ENCODE results near the gene LRRC46. TPM values are rescaled to one million over a fixed set of nuclear protein-coding genes. Genes with fewer than 3 reads are reported as not detected.

LRRC46 gene
- total and polyA plus RNA-seq, 2 of the 4 experiments (the other 2 are of a cell fraction): 0.77 TPM; not detected in 1

- no peak for TF ChIP-seq BHLHE40 (IDR thresholded peaks at IDR 0.05; ENCODE audit: low read depth, low read length)
These were observed 16.1 kb downstream of the LRRC46 start (continued) for GRCh38 chr17:47847341-47848197.

- Histone ChIP-seq H3K9me3 (ENCODE audit: control insufficient read depth, insufficient read depth, low read length) (no peaks in the 10 kb centered on the region), H3K9me1 (ENCODE audit: insufficient read depth, low read length) (no peaks in the 10 kb centered on the region), H3K27ac (ENCODE audit: insufficient read depth, low read length) (no peak overlapping the region), H2BK15ac (ENCODE audit: low read depth, low read length) (no peak overlapping the region), H2BK5ac (ENCODE audit: low read depth, low read length, poor library complexity, severe bottlenecking) (no peak overlapping the region), H2AFZ (replicated peaks; ENCODE audit: low read length, poor library complexity) (no peak overlapping the region), H2AK5ac (ENCODE audit: low read depth, low read length) (no peak overlapping the region), H3K14ac (replicated peaks; ENCODE audit: low read depth, low read length) (no peak overlapping the region), H3K4me3 (ENCODE audit: insufficient read depth, low read depth, low read length) (no peak overlapping the region), H3K27me3 (ENCODE audit: control insufficient read depth, insufficient read depth, low read length) (peaks cover 74% of the 10 kb centered on the region), H3K4me1 (ENCODE audit: control insufficient read depth, insufficient read depth, low read length) (no peaks in the 10 kb centered on the region), H4K5ac (ENCODE audit: low read depth, low read length) (no peak overlapping the region), H3K9ac (ENCODE audit: low read depth, low read length) (no peak overlapping the region), H4K20me1 (ENCODE audit: insufficient read depth, low read length) (no peaks in the 10 kb centered on the region), H3K18ac (ENCODE audit: low read depth, low read length) (no peak overlapping the region), H3K4ac (ENCODE audit: low read depth, low read length) (no peak overlapping the region), H3K23ac (ENCODE audit: low read depth, low read length) (no peak overlapping the region), H3K79me1 (ENCODE audit: low read depth in 1 of 2, low read length in 2 of 2) (no peaks in the 10 kb centered on the region), H2BK20ac (ENCODE audit: low read depth, low read length) (no peak overlapping the region), H2BK120ac (ENCODE audit: low read depth, low read length) (no peak overlapping the region), H3K4me2 (ENCODE audit: low read depth, low read length) (no peak overlapping the region), H4K91ac (ENCODE audit: insufficient read depth, low read depth, low read length) (no peak overlapping the region), H2AK9ac (replicated peaks; ENCODE audit: low read depth, low read length, poor library complexity) (no peak overlapping the region), H4K8ac (ENCODE audit: low read depth in 2 of 2, low read length in 2 of 2) (no peak overlapping the region), H3K56ac (ENCODE audit: extremely low read depth, insufficient read depth, low read length) (no peak overlapping the region), H3K36me3 (ENCODE audit: control insufficient read depth, insufficient read depth, low read length) (no peaks in the 10 kb centered on the region)
- intact Hi-C loops (cut with micrococcal nuclease) (no loop called here), in situ Hi-C loops (cut with MboI; ENCODE audit: low sequenced_read_pairs) (no loop called here), dilution Hi-C loops (cut with HindIII; ENCODE audit: low sequenced_read_pairs, unreplicated experiment) (no loop called here)
- ChIA-PET POLR2A (ENCODE audit: unreplicated experiment) (no interaction called here), CTCF (interaction anchor here (2.0 kb wide), 1 partner anchor 41 kb away, joined by 6 read pairs; no protein-coding TSS in a partner anchor)
- no peak for ATAC-seq (ENCODE audit: low read depth)
- 41% methylated on average over 5 of the region's 23 CpGs; no CpG with 5 or more reads in 1 of the 2 experiments for WGBS, 2 experiments (ENCODE audit: extremely low coverage in 2 of 2, insufficient read length in 1 of 2)
- no peak for DNase-seq
- no TSS peak for BruUV-seq (replicated peaks)
- TF ChIP-seq CEBPB (IDR thresholded peaks at IDR 0.05; ENCODE audit: low read depth, low read length) (no peak), RAD21 (IDR thresholded peaks at IDR 0.05; ENCODE audit: low read length) (no peak), NFE2L2 (IDR thresholded peaks at IDR 0.05; ENCODE audit: low read depth, low read length) (no peak), MXI1 (IDR thresholded peaks at IDR 0.05; ENCODE audit: borderline replicate concordance, low read depth, low read length) (no peak), FOS (IDR thresholded peaks at IDR 0.05; ENCODE audit: low read depth, low read length) (no peak), MAFK (IDR thresholded peaks at IDR 0.05; ENCODE audit: low read depth, low read length) (no peak), POLR2A (IDR thresholded peaks at IDR 0.05; ENCODE audit: low read depth, low read length) (no peak), ELK1 (IDR thresholded peaks at IDR 0.05; ENCODE audit: borderline replicate concordance, low read depth, low read length) (no peak), USF2 (IDR thresholded peaks at IDR 0.05; ENCODE audit: low read depth, low read length) (no peak), RFX5 (IDR thresholded peaks at IDR 0.05; ENCODE audit: low read depth, low read length) (no peak), MAZ (IDR thresholded peaks at IDR 0.05; ENCODE audit: borderline replicate concordance, low read depth, low read length) (no peak), SMC3 (IDR thresholded peaks at IDR 0.05; ENCODE audit: low read depth, low read length) (no peak)
- TF ChIP-seq, protein P1, sequence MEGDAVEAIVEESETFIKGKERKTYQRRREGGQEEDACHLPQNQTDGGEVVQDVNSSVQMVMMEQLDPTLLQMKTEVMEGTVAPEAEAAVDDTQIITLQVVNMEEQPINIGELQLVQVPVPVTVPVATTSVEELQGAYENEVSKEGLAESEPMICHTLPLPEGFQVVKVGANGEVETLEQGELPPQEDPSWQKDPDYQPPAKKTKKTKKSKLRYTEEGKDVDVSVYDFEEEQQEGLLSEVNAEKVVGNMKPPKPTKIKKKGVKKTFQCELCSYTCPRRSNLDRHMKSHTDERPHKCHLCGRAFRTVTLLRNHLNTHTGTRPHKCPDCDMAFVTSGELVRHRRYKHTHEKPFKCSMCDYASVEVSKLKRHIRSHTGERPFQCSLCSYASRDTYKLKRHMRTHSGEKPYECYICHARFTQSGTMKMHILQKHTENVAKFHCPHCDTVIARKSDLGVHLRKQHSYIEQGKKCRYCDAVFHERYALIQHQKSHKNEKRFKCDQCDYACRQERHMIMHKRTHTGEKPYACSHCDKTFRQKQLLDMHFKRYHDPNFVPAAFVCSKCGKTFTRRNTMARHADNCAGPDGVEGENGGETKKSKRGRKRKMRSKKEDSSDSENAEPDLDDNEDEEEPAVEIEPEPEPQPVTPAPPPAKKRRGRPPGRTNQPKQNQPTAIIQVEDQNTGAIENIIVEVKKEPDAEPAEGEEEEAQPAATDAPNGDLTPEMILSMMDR (conservative IDR thresholded peaks at IDR 0.05; ENCODE audit: low read depth, low read length): no peak
These were observed 16.7 kb downstream of the LRRC46 start for GRCh38 chr17:47848198-47848513.

All from IMR-90 (cell line).